ENCODE results near the gene CACNA1C. TPM values are rescaled to one million over a fixed set of nuclear protein-coding genes. Genes with fewer than 3 reads are reported as not detected.

The CACNA1C gene
- total RNA-seq, 1 experiment from 2014 or later = 1.1 TPM

GRCh38 chr12:2462087-2462486 lies 409.3 kb downstream of the CACNA1C start:
- no peak overlapping the region for H2AK5ac ChIP-seq (ENCODE audit: insufficient read length, low read length)
- no CpG with 5 or more reads among the region's 14 CpGs for WGBS (ENCODE audit: extremely low coverage, insufficient read length, low lambda C conversion rate)

More at GRCh38 chr12:2462087-2462486, 409.3 kb downstream of the CACNA1C start:
- Histone ChIP-seq H3K4me1 (ENCODE audit: insufficient read depth, low read length) (no peaks in the 10 kb centered on the region), H3K9me3 (ENCODE audit: control insufficient read depth, low read depth, low read length) (no peaks in the 10 kb centered on the region), H3K14ac (ENCODE audit: insufficient read depth, low read length) (no peak overlapping the region), H3K56ac (ENCODE audit: insufficient read length, low read depth, low read length) (no peak overlapping the region), H3K9ac (ENCODE audit: extremely low read depth, insufficient read length, low read length) (no peak overlapping the region), H3K23ac (ENCODE audit: insufficient read length, low read depth, low read length) (no peak overlapping the region), H2BK5ac (ENCODE audit: insufficient read length, low read length) (no peak overlapping the region), H4K91ac (ENCODE audit: insufficient read length, low read depth, low read length) (no peak overlapping the region), H2BK120ac (ENCODE audit: low read depth, low read length, poor library complexity, severe bottlenecking) (no peak overlapping the region), H3K27ac (ENCODE audit: insufficient read length, low read depth, low read length) (no peak overlapping the region), H3K4ac (ENCODE audit: low read depth, low read length) (no peak overlapping the region), H4K5ac (ENCODE audit: insufficient read length, low read depth, low read length) (no peak overlapping the region), H3K79me2 (ENCODE audit: insufficient read depth, low read length) (no peaks in the 10 kb centered on the region), H3K18ac (ENCODE audit: insufficient read length, low read depth, low read length) (no peak overlapping the region), H3K79me1 (ENCODE audit: insufficient read depth, low read depth, low read length, poor library complexity, severe bottlenecking) (no peaks in the 10 kb centered on the region), H3T11ph (ENCODE audit: low read length) (no peak overlapping the region), H2BK15ac (ENCODE audit: low read depth, low read length) (no peak overlapping the region), H2BK12ac (ENCODE audit: insufficient read length, low read depth, low read length) (no peak overlapping the region), H4K8ac (replicated peaks; ENCODE audit: insufficient read length, low read depth, low read length) (no peak overlapping the region), H2BK20ac (ENCODE audit: low read depth, low read length, poor library complexity, severe bottlenecking) (no peak overlapping the region), H3K4me2 (ENCODE audit: insufficient read depth, insufficient read length, low read length) (no peak overlapping the region), H2AFZ (ENCODE audit: low read length) (no peak overlapping the region), H4K20me1 (ENCODE audit: control insufficient read depth, insufficient read depth, insufficient read length) (no peaks in the 10 kb centered on the region), H3K27me3 (ENCODE audit: insufficient read depth, low read length) (no peaks in the 10 kb centered on the region), H3K23me2 (ENCODE audit: insufficient read length, low read depth, low read length, poor library complexity, severe bottlenecking) (no peaks in the 10 kb centered on the region)
- H3K9me3 Mint-ChIP-seq = no peaks in the 10 kb centered on the region
- H3K36me3 Mint-ChIP-seq (ENCODE audit: insufficient read depth in 1 of 3, low read depth in 3 of 3) = no peaks in the 10 kb centered on the region
- no peak overlapping the region for H3K4me3 Mint-ChIP-seq
- no peak for TF ChIP-seq CTCF (conservative IDR thresholded peaks at IDR 0.05)
- peaks cover 4% of the 10 kb centered on the region in 2 experiments for H3K4me1 Mint-ChIP-seq
- no peak for DNase-seq
- H3K27ac Mint-ChIP-seq = no peak overlapping the region
- peaks cover 4% of the 10 kb centered on the region; the same call in 1 of the 2 replicates for H3K27me3 Mint-ChIP-seq (ENCODE audit: low read depth)

Measured in H9 (cell line).